Measurements from ENCODE around the gene MASP2.
"Not testable (repeated sequence)": the region's sequence is repeated elsewhere in the genome, so short reads cannot be mapped to it uniquely, and the experiment has no call there.

MASP2 gene

DNA sequence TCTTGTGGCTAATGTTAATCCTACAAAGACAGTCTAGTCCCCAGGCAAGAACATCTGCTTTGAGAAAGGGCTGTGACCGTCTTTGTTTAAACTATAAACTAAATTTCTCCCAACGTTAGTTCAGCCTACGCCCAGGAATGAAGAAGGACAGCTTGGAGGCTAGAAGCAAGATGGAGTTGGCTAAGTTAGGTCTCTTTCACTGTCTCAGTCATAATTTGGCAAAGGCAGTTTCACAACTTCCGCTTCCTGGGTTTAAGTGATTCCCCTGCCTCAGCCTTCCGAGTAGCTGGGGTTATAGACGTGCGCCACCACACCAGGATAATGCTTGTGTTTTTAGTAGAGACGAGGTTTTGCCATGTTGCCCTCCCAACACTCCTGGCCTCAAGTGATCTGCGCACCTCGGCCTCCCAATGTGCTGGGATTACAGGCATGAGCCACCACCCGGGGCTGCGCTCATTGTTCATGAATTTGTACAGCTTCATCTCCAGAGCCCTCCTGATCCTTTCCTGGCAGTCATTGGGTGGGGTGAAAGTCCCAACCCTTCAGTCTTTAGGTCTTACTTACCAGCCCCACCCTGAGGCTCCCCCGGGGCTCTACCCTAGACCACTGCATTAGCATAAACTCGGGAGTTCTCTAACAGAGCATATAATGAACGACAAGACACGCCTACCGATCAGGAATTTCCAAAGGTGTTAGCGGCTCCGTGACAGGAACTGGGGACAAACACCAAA, 4.9 kb upstream of the MASP2 start:
- Histone ChIP-seq H3K4me1 (ENCODE audit: control insufficient read depth in 1 of 2, insufficient read depth in 1 of 2, low read depth in 1 of 2, low read length in 1 of 2) (peaks cover 11 to 15% of the 10 kb centered on the region in 2 experiments), H3K27ac (no peak overlapping the region), H3K4me3 (ENCODE audit: low read depth in 1 of 2, low read length in 1 of 2) (peak overlapping the region in 1 of 2 experiments; percentile 10), H3K9me3 (no peaks in the 10 kb centered on the region), H3K36me3 (no peaks in the 10 kb centered on the region), H3K27me3 (peaks cover 18% of the 10 kb centered on the region)
- TF ChIP-seq, protein P1, sequence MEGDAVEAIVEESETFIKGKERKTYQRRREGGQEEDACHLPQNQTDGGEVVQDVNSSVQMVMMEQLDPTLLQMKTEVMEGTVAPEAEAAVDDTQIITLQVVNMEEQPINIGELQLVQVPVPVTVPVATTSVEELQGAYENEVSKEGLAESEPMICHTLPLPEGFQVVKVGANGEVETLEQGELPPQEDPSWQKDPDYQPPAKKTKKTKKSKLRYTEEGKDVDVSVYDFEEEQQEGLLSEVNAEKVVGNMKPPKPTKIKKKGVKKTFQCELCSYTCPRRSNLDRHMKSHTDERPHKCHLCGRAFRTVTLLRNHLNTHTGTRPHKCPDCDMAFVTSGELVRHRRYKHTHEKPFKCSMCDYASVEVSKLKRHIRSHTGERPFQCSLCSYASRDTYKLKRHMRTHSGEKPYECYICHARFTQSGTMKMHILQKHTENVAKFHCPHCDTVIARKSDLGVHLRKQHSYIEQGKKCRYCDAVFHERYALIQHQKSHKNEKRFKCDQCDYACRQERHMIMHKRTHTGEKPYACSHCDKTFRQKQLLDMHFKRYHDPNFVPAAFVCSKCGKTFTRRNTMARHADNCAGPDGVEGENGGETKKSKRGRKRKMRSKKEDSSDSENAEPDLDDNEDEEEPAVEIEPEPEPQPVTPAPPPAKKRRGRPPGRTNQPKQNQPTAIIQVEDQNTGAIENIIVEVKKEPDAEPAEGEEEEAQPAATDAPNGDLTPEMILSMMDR (IDR thresholded peaks at IDR 0.05): no peak

DNA sequence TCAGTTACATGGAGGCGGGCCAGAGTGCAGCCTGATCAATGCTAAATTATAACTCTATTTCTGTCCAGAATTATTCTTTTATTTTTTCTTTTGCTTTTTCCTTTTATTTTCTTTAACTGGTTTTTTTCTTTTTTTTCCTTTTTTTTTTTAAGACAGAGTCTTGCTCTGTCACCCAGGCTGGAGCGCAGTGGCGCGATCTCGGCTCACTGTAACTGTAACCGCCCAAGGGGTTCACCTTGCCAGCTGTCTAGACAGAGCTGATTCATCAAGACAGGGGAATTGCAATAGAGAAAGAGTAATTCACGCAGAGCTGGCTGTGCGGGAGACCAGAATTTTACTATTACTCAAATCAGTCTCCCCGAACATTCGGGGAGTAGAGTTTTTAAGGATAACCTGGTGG, 4.1 kb upstream of the MASP2 start:
- not testable (repeated sequence) for H3K9me3 ChIP-seq; H3K4me3 ChIP-seq (ENCODE audit: low read depth in 1 of 2, low read length in 1 of 2); H3K27ac ChIP-seq; H3K36me3 ChIP-seq
- H3K4me1 ChIP-seq (ENCODE audit: control insufficient read depth in 1 of 2, insufficient read depth in 1 of 2, low read depth in 1 of 2, low read length in 1 of 2): peaks cover 11 to 15% of the 10 kb centered on the region in 2 experiments
- peaks cover 18% of the 10 kb centered on the region for H3K27me3 ChIP-seq

DNA sequence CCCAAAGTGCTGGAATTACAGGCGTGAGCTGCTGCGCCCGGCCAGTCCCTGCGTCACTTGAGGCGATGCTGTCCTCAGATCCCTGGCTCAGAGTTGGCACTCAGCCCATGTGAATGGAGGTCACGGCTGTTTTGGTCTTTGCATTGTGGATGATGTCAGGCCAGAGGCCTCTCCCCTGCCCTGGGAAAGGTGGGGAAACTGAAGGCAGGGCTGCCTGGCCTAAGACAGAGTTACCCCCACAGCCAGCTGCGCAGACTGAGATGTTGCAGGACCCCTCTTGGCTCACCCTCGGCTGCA, 821 bp downstream of the MASP2 start:
- no peaks in the 10 kb centered on the region for H3K36me3 ChIP-seq
- TF ChIP-seq, protein P1 (IDR thresholded peaks at IDR 0.05): no peak
- H3K9me3 ChIP-seq: no peaks in the 10 kb centered on the region
- H3K4me1 ChIP-seq (ENCODE audit: control insufficient read depth in 1 of 2, insufficient read depth in 1 of 2, low read depth in 1 of 2, low read length in 1 of 2): no peaks in the 10 kb centered on the region
- no peaks in the 10 kb centered on the region for H3K27me3 ChIP-seq
- H3K27ac ChIP-seq: no peak overlapping the region
- no peak overlapping the region for H3K4me3 ChIP-seq (ENCODE audit: low read depth in 1 of 2, low read length in 1 of 2)

DNA sequence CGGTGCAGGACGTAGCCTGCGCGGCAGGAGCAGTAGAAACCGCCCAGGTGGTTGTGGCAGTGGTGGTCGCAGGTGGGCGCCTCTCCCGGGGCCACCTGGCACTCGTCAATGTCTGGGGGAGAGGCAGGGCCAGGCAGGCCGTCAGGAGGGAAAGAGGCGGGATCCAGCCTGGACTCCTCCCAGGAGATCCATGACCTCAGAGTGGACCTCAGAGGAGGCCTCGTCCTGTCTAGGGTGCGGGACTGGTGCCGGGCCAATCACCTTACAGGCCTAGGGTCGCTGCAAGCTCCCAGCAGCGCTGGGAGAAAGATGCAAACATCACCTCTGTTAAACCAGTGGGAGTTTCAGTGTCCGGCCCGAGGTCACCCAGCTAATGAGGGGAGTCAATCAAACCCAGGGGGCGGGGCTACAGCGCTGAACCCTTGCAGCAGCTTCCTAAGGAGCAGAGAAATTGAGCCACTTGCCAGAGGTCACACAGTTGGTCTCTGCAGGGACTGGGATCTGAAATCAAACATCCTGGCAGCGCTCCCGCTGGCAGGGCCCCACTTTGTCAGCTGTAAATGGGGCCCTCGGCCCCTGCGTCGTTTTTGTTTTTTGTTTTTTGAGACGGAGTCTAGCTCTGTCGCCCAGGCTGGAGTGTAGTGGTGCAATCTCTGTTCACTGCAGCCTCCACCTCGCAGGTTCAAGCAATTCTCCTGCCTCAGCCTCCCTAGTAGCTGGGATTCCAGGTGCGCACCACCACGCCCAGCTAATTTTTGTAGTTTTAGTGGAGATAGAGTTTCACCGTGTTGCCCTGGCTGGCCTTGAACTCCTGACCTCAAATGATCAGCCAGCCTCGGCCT, 1.4 kb downstream of the MASP2 start:
- Histone ChIP-seq H3K9me3 (no peaks in the 10 kb centered on the region), H3K4me3 (ENCODE audit: low read depth in 1 of 2, low read length in 1 of 2) (no peak overlapping the region), H3K36me3 (no peaks in the 10 kb centered on the region), H3K27me3 (no peaks in the 10 kb centered on the region), H3K27ac (no peak overlapping the region), H3K4me1 (ENCODE audit: control insufficient read depth in 1 of 2, insufficient read depth in 1 of 2, low read depth in 1 of 2, low read length in 1 of 2) (no peaks in the 10 kb centered on the region)
- TF ChIP-seq, protein P1 (IDR thresholded peaks at IDR 0.05): no peak

DNA sequence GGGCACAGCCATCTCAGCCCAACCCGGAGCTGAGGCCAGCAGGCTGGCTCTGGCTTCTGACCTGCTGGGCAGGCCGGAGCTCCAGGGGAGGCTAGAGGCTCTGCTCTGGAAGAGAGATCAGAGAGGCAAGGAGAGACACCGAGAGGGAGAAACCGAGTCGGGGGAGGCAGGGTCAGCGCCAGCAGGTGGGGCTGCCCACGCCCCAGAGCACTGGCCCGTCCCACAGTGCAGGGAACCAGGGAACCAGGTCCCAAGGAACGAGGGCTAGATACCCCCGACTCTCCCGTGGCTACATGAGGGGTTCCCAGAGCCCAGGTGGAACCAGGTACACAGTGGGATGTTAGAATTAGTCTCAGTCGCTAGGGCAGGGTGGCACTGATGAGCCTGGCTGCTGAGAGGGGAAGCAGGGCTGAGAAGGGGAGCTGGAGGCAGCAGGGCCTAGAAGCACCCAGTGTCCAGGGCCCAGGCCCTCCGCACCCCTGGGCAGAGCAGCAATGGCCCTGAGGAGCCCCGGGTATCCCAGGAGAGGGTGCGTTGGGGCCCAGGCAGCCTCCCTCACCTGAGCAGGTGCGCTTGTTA, 2.1 kb downstream of the MASP2 start:
- H3K36me3 ChIP-seq: no peaks in the 10 kb centered on the region
- TF ChIP-seq, protein P1 (IDR thresholded peaks at IDR 0.05): no peak
- H3K27ac ChIP-seq: no peak overlapping the region
- H3K9me3 ChIP-seq: no peaks in the 10 kb centered on the region
- no peaks in the 10 kb centered on the region for H3K4me1 ChIP-seq (ENCODE audit: control insufficient read depth in 1 of 2, insufficient read depth in 1 of 2, low read depth in 1 of 2, low read length in 1 of 2)
- H3K27me3 ChIP-seq: no peaks in the 10 kb centered on the region
- H3K4me3 ChIP-seq (ENCODE audit: low read depth in 1 of 2, low read length in 1 of 2): no peak overlapping the region
